Gastrocnemius medialis (tissue), 4 donors: ENCODE results near the gene EXOC3L2.

Experiments used
- POLR2A ChIP-seq, 2 donors: fragments of 450-650 bp; IDR thresholded peaks; one replicate each; pipeline ENCODE4 v1.6.1; 2017; ENCODE audit warnings: antibody characterized with exemption in 2 of 2, mild to moderate bottlenecking in 2 of 2, moderate library complexity in 2 of 2
- TF ChIP-seq, protein P1 (sequence below), 5 experiments: fragments of 450-650 bp in 3 of 5; fragments of 200-600 bp in 2 of 5; sonication (generic) in 2 of 5; IDR thresholded peaks in 4 of 5; conservative IDR thresholded peaks in 1 of 5; 1 replicate in 4 of 5; 2 replicates in 1 of 5; pipeline ENCODE4 v1.5.1; 2016 to 2019; ENCODE audit warnings: antibody characterized with exemption in 5 of 5, mild to moderate bottlenecking in 3 of 5, moderate library complexity in 3 of 5

- TF ChIP-seq, protein P1, sequence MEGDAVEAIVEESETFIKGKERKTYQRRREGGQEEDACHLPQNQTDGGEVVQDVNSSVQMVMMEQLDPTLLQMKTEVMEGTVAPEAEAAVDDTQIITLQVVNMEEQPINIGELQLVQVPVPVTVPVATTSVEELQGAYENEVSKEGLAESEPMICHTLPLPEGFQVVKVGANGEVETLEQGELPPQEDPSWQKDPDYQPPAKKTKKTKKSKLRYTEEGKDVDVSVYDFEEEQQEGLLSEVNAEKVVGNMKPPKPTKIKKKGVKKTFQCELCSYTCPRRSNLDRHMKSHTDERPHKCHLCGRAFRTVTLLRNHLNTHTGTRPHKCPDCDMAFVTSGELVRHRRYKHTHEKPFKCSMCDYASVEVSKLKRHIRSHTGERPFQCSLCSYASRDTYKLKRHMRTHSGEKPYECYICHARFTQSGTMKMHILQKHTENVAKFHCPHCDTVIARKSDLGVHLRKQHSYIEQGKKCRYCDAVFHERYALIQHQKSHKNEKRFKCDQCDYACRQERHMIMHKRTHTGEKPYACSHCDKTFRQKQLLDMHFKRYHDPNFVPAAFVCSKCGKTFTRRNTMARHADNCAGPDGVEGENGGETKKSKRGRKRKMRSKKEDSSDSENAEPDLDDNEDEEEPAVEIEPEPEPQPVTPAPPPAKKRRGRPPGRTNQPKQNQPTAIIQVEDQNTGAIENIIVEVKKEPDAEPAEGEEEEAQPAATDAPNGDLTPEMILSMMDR (IDR thresholded peaks at IDR 0.05 in 4 of 5, conservative IDR thresholded peaks at IDR 0.05 in 1 of 5): no peak
- no peak for TF ChIP-seq POLR2A (IDR thresholded peaks at IDR 0.05)
Observed at GRCh38 chr19:45184115-45184514, 61.1 kb downstream of the EXOC3L2 start.
